NOMO-1 treated with dmso at 0.1 percent for 144 hours (cell line): Measurements from ENCODE around the gene LDLRAP1.
"Not testable (repeated sequence)": the region's sequence is repeated elsewhere in the genome, so short reads cannot be mapped to it uniquely, and the experiment has no call there.

Experiments used
- DNase-seq: peaks from one replicate; lab custom pipeline; 2025; ENCODE audit not compliant: unreplicated experiment; lab: John Stamatoyannopoulos, UW

The LDLRAP1 gene

DNA sequence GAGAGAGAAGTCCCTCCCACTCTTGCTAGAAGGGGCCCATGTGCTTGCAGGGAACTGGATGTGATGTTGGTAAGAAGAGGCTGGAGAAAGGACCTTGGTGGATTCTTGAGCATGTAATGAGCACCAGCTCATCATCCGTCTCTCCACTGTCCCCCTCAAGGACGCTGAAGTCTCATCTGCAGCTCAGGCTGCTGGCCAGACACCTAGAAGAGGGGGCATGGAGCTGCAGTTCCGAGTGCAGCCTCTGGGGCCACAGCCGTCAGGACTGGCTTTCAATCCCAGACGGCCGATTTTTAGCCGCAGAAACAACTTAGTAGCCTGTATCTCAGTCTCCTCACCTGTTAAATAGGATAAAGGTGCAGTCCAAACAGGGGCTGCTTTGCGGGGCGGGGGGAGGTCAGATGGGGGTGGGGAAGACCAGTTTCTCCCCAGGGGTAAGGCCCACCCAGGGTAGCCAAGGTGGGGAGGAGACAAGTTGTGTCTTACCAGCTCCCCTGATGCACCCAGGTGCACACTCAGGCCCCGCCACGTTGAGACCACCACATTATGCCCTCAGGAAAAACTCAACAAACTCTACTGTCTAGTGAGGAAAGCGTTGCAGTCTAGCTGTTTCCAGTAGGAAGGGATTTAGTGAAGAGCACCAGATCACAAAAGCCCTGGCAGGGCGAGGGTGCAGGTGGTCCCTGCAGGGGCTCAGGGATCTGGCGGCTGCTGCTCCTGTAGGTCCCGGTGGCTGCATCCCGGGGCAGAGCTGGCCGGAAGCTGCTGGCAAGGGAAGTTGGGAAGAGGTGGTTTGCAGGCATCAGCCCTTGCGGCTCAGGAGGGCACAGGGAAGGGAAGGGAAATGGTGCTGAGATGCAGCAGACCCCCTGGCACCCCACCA, 29.5 kb downstream of the LDLRAP1 start:
- no peak for DNase-seq

DNA sequence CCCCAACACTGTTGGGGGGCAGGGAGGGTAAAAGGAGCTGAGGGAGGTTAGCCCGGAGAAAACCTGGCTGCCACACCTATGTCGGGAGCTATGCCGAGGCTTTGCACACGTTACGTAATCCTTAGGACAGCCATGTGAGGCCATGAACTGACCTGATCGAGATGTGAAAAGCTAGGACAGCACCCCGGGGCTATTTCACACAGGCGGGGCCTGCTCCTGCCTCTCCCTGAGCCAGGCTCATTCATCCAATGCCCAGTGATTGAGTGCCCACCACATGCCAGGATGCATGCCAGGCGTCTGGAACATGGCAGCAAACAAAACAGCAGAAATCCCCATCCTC, 30.2 kb downstream of the LDLRAP1 start:
- no peak for DNase-seq

DNA sequence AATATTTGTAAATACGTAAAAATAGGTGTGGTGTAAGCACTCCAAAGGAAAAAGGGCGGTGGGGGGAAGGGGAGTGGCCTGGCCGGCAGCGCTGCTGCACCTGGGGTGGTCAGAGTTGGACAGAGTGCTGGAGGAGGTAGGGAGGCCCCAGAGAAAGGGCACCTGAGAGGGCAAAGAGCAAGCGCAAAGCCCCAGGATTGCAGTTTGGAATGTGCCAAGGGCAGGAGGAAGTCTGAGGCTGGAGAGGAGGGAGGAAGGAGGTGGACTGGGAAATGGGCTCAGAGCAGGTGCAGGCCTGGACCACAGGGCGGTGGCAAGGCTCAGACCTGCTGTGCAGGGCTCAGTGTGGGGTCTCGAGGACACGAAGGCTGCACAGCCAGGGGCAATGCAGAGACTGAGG, 30.6 kb downstream of the LDLRAP1 start:
- DNase-seq, result no peak

DNA sequence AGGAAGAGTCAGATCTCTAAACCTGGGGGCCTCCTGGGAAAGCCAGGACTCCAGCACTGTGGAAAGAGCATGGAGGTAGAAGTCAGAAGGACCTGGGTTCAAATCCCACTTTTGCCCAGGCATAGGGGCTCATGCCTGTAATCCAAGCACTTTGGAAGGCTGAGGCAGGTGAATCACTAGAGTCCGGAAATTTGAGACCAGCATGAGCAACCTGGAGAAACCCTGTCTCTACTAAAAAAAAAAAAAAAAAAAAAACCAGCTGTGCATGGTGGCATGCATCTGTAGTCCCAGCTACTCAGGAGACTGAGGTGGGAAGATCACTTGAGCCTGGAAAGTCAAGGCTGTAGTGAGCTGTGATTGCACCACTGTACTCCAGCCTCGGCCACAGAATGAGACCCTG, 31.8 kb downstream of the LDLRAP1 start:
- no peak for DNase-seq

DNA sequence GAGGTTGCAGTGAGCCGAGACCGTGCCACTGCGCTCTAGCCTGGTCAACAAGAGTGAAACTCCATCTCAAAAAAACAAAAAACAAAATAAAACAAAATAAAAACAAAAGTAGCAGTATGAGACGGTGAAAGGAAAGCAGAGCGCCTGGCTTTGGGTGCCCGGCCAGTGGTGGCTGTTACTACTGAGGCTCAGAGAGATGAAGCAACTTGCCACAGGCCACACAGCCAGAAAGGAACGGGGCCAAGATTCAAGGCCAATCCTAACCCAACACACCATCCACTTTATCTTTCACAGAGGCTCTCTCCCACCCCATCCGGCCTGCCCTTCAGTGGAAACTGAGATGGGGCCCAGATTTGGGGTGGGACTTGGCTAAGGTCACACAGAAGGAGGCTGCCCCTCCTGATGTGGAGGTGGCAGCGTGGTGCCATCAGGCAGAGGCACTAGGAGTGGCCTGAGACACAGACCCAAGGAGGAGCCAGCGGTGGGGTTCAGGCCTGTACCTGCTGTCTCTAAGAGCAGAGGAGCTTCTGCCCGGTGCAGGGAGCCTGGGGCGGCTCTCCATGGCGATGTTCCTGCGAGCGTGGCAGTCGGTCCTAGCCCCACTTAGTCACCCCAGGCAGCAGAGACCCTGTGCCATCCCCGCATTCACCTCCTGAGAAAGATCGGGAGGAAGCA, 33.2 kb downstream of the LDLRAP1 start:
- no peak for DNase-seq

DNA sequence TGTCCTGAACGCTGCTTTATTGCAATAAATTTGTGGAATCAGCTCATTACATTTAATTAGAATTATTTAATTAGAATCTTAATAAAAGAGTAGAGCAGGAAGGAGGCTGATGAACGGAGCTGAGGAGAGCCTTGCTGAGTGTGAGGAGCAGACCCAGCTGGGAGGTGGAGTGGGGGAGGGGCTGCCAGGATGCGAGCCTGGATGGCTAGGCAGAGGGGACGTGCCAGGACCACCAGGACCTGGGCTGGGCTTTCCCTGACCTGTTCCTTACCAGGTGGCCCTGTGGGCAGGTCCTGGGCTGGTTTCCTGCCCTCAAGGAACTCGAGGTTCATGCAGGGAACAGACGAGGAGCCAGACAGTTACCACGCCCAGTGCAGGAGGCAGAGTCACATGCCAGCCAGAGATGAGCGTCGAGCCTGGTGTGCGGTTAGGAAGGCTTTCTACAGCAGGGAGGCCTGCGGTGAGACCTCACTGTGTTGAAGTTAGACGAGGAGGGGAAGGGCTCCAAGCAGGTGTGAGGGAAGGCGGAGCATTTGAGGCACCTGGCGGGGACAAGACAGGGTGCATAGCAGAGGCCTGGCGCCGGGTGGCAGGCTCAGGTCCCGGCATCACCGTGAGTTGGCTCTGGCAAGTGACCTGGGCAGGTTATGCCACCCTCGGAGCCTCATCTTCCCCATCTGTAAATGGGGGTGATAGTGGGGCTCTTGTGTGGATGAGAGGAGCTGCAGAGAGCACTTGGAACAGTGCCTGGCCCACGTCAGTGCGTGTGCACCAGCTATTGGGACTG, 33.9 kb downstream of the LDLRAP1 start:
- DNase-seq, result no peak

DNA sequence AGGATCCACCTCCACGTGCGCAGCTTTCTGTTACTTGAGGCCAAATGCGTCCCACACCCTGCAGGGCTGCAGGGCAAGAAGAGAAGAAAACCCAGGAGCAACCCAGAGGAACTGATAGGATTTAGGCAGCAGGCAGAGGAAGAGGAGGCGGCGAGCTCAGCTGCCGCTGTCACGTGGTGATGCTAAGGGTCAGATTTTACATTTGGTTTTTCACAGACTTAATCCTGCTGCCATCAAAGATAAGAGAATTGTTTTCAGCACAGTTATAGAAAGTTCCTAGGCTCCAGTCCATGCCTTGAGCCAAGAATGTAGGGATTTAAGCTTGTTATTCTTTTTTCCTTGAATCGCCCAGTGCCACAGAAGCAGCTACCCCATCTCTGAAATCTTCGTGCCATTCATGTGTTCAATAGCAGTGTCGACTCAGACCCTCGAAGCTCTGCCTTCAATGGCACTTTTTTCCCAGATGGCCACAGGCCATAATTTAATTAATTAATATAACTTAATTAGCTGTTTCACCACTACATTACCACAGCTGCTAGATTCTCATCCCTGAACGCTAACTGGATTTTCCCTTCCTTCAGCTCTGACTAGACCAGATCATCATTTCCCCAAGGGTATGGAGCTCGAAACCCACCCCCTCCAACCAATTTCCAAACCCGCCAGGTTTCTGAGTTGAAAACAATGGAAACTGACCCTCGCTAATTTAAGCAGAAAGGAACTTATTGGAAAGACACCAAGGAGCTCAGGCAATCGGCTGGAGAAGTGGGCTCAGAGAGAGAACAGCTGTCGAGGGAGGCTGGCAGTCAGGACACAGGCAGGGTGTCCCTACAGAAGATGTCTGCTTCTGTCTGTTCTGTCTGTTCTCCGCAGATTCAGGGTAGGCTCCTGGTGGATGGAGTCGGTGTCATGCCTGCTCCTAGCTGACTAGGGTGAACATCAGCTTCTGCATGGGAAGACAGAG, 36.2 kb downstream of the LDLRAP1 start:
- no peak for DNase-seq

DNA sequence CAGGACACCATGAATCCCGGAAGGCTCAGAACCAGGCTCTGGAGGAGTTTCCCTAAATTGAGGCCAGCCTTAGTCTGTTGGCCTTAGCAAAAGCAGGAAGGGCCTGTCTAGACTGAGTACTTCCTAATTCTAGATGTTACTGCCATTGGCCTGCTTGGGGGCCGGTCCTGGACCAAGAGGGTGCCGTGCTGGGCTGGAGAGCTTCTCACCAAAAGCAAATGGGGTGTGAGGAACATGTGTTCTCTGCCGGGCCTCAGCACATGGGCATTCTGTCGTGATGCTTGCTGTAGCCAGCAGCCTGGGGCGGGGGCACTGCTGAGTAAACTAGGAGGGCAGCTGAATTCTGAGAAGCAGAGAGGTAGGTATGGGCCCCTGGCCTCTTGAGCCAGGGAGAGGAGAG, 37.5 kb downstream of the LDLRAP1 start:
- DNase-seq, result peak; percentile 41

DNA sequence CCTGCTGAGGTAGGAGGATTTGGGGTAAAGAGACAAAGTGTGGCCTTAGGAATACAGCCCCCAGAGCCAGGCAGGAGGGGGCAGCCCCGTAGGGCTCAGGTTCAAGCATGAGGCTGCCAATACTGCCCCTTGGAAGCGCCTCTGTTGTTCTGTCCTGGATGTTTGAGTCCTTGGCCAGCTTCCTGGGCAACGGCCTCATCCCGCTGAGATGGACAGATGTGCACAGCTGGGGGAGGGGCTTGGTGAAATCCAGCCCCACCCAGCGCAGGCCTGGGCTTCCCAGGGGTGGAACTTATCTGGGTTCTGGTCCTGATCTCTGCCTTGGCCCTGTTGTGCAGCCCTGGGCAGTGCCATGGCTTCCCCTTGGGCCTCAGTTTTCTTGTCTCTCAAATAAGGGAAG, 38.4 kb downstream of the LDLRAP1 start:
- no peak for DNase-seq

DNA sequence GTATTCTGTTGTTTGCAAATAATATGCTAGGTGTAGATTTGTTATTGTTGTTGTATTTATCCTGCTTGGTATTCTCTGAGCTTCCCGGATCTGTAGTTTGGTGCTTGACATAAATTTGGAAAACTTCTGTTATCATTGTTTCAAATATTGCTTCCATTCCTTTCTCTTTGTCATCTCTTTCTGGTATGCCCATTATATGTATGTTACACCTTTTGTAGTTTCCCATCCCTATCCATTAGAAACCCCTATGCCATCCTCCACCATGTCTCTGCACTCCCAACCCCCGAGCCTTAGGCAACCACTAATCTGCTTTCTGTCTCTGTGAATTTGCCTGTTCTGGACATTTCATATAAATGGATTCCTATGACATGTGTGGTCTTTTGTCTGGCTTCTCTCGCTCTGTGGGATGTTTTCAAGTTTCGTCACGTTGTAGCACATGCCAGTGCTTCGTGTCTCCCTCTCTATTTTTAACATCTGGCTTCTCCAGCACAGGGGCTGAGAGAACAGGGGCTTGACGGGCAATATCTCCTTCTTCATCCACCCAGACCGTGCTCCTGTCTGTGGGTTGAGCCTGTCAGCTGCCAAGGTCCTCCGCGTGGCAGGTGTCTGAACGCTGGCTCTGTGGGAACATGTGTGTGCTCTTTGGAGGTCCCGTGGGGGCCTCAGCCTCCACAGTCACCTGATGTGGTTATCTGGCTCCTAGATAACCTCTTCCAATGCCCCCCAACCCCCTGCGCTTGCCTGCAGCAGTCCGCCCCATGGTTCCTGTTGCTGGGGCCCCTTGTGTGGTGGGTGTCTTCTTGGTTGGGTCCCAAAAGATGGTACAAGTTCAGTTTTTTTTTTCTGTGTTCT, 40.3 kb downstream of the LDLRAP1 start:
- no peak for DNase-seq

DNA sequence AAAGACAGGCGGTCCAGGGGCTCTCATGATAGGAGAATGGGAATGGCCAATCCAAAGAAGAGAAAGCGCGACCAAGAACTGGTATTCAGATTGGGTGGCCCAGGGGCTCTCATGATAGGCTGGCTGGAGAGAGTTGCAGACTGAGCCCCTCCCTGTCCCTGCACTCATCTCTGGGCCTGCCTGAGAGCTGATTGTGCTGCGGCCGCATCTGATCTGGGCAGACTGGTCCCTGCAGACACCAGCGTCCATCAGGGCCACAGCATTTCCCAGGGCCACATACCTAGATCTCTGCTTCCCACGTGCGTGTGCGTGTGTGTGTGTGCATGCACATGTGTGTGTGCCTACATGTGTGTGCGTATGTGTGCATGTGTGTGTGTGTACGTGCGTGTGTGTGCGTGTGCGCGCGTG, 42.8 kb downstream of the LDLRAP1 start:
- DNase-seq, result no peak

DNA sequence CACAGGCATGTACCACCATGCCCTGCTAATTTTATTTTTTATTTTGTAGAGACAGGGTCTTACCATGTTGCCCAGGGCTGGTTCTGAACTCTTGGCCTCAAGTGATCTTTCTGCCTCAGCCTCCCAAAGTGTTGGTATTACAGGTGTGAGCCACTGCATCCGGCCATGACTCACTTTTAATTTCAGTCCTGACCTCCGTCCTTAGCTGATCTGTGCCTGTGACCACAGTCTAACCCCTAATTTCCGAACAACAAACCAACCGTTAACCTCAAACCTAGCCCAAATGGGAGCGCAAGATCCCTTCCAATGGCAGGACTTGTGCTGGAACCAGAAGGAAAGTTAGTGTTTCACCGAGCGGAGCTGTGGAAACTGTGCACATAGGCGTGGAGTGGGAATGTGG, 43.9 kb downstream of the LDLRAP1 start:
- DNase-seq, result no peak

DNA sequence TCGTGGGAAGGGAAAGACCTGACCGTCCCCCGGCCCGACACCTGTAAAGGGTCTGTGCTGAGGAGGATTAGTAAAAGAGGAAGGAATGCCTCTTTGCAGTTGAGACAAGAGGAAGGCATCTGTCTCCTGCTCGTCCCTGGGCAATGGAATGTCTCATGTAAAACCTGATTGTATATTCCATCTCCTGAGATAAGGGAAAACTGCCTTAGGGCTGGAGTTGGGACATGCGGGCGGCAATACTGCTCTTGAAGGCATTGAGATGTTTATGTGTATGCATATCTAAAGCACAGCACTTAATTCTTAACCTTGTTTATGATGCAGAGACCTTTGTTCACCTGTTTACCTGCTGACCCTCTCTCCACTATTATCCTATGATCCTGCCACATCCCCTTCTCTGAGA, 44.8 kb downstream of the LDLRAP1 start:
- not testable (repeated sequence) for DNase-seq

DNA sequence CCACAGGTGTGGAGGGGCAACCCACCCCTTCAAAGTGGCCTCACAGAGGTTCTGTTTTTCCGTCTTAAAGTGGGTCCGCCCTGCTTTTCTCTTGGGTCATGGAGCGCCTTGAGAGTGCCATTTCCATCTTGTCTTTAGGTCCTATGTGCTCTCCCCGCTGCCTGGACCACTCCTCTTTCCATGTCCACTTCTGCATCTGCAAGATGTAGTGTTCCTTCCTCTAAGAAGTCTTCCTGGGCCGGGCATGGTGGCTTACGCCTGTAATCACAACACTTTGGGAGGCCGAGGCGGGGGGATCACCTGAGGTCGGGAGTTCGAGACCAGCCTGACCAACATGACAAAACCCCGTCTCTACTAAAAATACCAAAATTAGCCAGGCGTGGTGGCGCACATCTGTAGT, 45.4 kb downstream of the LDLRAP1 start:
- DNase-seq, result not testable (repeated sequence)

DNA sequence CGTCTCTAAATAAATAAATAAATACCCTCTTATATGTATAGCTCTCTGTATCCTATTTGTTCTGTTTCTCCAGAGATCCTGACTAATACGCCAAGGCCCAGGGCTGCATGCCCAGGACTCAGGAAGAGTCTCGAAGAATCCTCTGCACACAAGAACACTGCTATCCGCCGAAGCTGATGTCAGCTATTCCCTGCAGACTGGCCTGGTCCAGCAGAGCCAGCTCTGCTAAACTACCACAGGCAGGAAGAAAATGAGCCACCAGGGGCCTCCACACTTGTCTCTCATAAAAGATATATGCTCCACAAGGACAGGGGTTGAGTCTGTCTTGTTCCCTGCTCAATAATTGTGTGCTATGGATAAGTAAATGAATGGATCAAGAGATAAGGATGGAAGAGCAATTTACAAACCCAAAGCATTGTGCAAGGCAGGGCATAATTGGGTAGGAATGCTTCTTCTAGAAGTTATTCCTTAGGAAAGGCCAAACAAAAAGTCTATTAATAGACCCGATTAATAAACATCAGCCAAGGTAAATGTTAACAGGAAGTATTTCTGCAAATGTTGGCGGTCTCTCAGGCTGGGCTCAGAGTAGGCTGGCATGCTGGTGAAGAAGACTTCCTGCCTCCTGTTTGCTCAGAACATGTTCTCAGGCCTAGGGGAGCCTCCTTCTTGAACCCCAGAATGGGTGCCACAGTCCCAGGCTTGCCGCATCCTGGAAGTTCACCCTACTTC, 46.9 kb downstream of the LDLRAP1 start:
- no peak for DNase-seq

DNA sequence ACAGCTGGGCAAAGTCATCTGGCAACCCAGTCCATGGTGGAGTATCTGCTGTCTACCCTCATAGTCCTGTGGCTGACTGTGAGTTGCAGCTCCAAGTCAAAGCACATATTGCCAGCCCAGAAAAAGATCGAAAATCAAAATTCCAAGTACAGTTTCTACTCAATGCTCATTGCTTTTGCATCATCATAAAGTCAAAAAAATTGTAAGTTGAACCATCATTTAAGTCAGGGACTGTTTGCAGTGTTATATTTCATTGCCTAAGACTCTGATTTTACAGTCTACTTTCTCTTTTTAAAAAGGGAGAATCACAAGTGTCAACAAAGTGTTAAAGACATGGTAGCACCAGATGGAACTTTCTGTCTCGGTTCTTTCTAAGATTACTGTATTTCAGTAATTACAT, 50.5 kb downstream of the LDLRAP1 start:
- no peak for DNase-seq

DNA sequence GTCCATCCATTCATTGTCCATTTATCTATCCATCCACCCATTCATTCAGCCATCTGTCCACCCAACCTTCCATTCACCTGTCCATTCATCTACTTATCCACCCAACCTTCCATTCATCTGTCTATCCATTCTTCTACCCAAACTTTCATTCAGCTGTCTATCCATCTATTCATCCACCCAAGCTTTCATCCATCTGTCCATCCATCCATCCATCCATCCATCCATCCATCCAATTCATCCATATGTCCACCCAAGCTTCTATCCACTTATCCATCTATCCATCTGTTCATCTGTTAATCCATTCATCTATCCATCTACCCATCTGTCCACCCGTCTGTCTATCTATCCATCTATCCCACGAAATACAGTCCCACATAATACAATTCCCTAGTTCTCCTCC, 51.6 kb downstream of the LDLRAP1 start:
- DNase-seq, result no peak

DNA sequence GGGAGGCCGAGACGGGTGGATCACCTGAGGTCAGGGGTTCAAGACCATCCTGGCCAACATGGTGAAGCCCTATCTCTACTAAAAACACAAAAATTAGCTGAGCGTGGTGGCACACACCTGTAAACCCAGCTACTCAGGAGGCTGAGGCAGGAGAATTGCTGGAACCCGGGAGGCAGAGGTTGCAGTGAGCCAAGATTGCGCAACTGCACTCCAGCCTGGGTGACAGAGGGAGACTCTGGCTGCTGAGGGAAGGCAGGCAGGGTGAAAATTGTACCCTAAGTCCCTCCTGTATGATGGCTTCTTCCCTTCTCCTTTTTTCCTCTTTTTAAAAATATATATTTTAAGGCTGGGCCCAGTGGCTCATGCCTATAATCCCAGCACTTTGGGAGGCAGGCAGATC, 53.2 kb downstream of the LDLRAP1 start:
- DNase-seq, result not testable (repeated sequence)

DNA sequence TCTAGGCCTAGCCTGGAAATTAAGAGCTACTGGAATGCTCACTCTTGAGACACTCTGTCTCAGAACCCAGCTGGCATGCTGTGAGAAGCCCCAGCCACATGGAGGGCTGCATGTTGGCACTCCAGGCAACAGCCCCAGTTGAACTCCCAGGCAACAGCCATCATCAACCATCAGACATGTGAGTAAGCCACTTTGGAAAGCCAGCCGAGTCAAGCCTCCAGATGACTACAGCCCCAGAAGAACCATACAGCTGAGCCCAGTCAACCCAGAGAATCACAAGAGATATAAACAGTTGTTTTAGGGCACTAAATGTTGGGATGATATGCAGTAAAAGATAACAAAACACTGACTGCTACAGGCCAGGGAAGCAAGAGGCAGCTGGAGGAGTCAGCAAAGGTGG, 55.5 kb downstream of the LDLRAP1 start:
- no peak for DNase-seq
